Fibroblast of lung (primary cell): Measurements from ENCODE around the gene HDAC3.

ENCODE experiments used
- CTCF ChIP-seq, 2 donors: IDR thresholded peaks in 1 of 2; conservative IDR thresholded peaks in 1 of 2; 1 replicate in 1 of 2; 2 replicates in 1 of 2; pipeline ENCODE4 v1.5.1; 2011 to 2012; ENCODE audit warnings: low read length in 2 of 2, control low read depth in 1 of 2, inconsistent platforms in 1 of 2, low read depth in 1 of 2, mild to moderate bottlenecking in 1 of 2
- EZH2 ChIP-seq: IDR thresholded peaks from 2 replicates; pipeline ENCODE4 v1.5.1; 2012; ENCODE audit warnings: low read length, control low read depth, mild to moderate bottlenecking; ENCODE audit errors: missing control alignments

GRCh38 chr5:141672841-141673813, 36.5 kb upstream of the HDAC3 start:
- TF ChIP-seq CTCF (conservative IDR thresholded peaks at IDR 0.05 in 1 of 2, IDR thresholded peaks at IDR 0.05 in 1 of 2; ENCODE audit: low read depth in 1 of 2, low read length in 2 of 2) = no peak
- TF ChIP-seq EZH2 = no peak
